SK-N-SH treated with all-trans-retinoic acid at 6 μM for 48 hours (cell line): Measurements from ENCODE around the gene ARHGEF11.

ENCODE experiments used
- ATAC-seq: fragments of 200-7000 bp; cut with Tn5 transposase; 3 replicates; pipeline ENCODE4 v1.9.1; 2020; ENCODE audit warnings: mild to moderate bottlenecking, moderate library complexity
- ARNTL ChIP-seq: fragments of 450-650 bp; formaldehyde crosslinking; IDR thresholded peaks from 2 replicates; pipeline ENCODE4 v1.5.0; 2020; ENCODE audit warnings: low read depth, mild to moderate bottlenecking, moderate library complexity, borderline replicate concordance
- CSRNP3 ChIP-seq: fragments of 250-450 bp; sonication (Bioruptor Pico); IDR thresholded peaks from 2 replicates; pipeline ENCODE4 v1.5.1; 2021; ENCODE audit warnings: mild to moderate bottlenecking, moderate library complexity
- PATZ1 ChIP-seq: fragments of 250-450 bp; sonication (Bioruptor Pico); IDR thresholded peaks from 2 replicates; pipeline ENCODE4 v1.8.0; 2020; ENCODE audit warnings: mild to moderate bottlenecking, moderate library complexity, borderline replicate concordance
- PPARA ChIP-seq: fragments of 250-450 bp; sonication (Bioruptor Pico); IDR thresholded peaks from 2 replicates; pipeline ENCODE4 v1.5.0; 2020; ENCODE audit warnings: mild to moderate bottlenecking, borderline replicate concordance
- SNAI2 ChIP-seq: fragments of 250-450 bp; sonication (Bioruptor Pico); IDR thresholded peaks from 2 replicates; pipeline ENCODE4 v1.5.0; 2020; ENCODE audit warnings: mild to moderate bottlenecking, moderate library complexity
- TOX ChIP-seq: fragments of 250-450 bp; sonication (Bioruptor Pico); IDR thresholded peaks from 2 replicates; pipeline ENCODE4 v1.8.0; 2021; ENCODE audit warnings: mild to moderate bottlenecking, moderate library complexity, borderline replicate concordance
- ZFP3 ChIP-seq: fragments of 250-450 bp; sonication (Bioruptor Pico); IDR thresholded peaks from 2 replicates; pipeline ENCODE4 v1.5.0; 2020; ENCODE audit warnings: mild to moderate bottlenecking, moderate library complexity
- ZFP30 ChIP-seq: fragments of 450-650 bp; formaldehyde crosslinking; IDR thresholded peaks from 2 replicates; pipeline ENCODE4 v1.5.0; 2022; ENCODE audit warnings: mild to moderate bottlenecking, moderate library complexity
- ZNF70 ChIP-seq: fragments of 450-650 bp; formaldehyde crosslinking; IDR thresholded peaks from 2 replicates; pipeline ENCODE4 v1.5.0; 2020; ENCODE audit warnings: mild to moderate bottlenecking, moderate library complexity
- ZNF8 ChIP-seq: fragments of 450-650 bp; formaldehyde crosslinking; IDR thresholded peaks from 2 replicates; pipeline ENCODE4 v1.5.0; 2020; ENCODE audit warnings: mild to moderate bottlenecking, moderate library complexity

Gene ARHGEF11

GRCh38 chr1:156885314-156885713, 160.2 kb downstream of the ARHGEF11 start:
- TF ChIP-seq PPARA (CRISPR knock-in tag) (no peak), CSRNP3 (CRISPR knock-in tag) (no peak), ZNF70 (CRISPR knock-in tag) (no peak), SNAI2 (CRISPR knock-in tag) (no peak), PATZ1 (no peak), ARNTL (CRISPR knock-in tag) (no peak), TOX (CRISPR knock-in tag) (no peak), ZNF8 (CRISPR knock-in tag) (no peak), ZFP30 (CRISPR knock-in tag) (no peak), ZFP3 (no peak)
- TF ChIP-seq, all 23 proteins: peak for 0
- no peak for ATAC-seq
